Astrocyte (in vitro differentiated cells and primary cell): ENCODE measurements around the gene KIF21B. TPM values are rescaled to one million over a fixed set of nuclear protein-coding genes. Genes with fewer than 3 reads are reported as not detected.

Experiments used
- DNase-seq: peaks from one replicate; pipeline ENCODE4 v3.0.0-alpha.2; 2010; ENCODE audit warnings: low read depth
- FAIRE-seq: peaks from 2 replicates; lab custom pipeline; 2011; peaks lifted over from hg19 to GRCh38; lab: Jason Lieb, UNC
- H2AFZ ChIP-seq: 2 replicates; pipeline ENCODE4 v1.6.0; 2012; ENCODE audit warnings: low read depth, low read length, inconsistent platforms
- H3K27ac ChIP-seq: 2 replicates; pipeline ENCODE4 v1.5.1; 2011; ENCODE audit warnings: low read depth, low read length, inconsistent platforms
- H3K27me3 ChIP-seq: 2 replicates; pipeline ENCODE4 v1.6.0; 2011; ENCODE audit warnings: low read length, inconsistent platforms; ENCODE audit not compliant: insufficient read depth
- H3K36me3 ChIP-seq: 2 replicates; pipeline ENCODE4 v1.5.1; 2011; ENCODE audit warnings: low read length, inconsistent platforms; ENCODE audit not compliant: insufficient read depth
- H3K4me1 ChIP-seq: 2 replicates; pipeline ENCODE4 v1.5.1; 2011; ENCODE audit warnings: low read length, inconsistent platforms; ENCODE audit not compliant: insufficient read depth
- H3K4me2 ChIP-seq: 2 replicates; pipeline ENCODE4 v1.6.0; 2012; ENCODE audit warnings: low read length, inconsistent platforms
- H3K4me3 ChIP-seq: 2 replicates; pipeline ENCODE4 v1.5.1; 2011; ENCODE audit warnings: low read depth, mild to moderate bottlenecking, low read length, inconsistent platforms; ENCODE audit not compliant: insufficient read depth
- H3K79me2 ChIP-seq: 2 replicates; pipeline ENCODE4 v1.6.0; 2012; ENCODE audit warnings: mild to moderate bottlenecking, low read length, inconsistent platforms; ENCODE audit not compliant: insufficient read depth
- H3K9ac ChIP-seq: 2 replicates; pipeline ENCODE4 v1.6.0; 2012; ENCODE audit warnings: mild to moderate bottlenecking, low read length, inconsistent platforms
- H3K9me3 ChIP-seq: 2 replicates; pipeline ENCODE4 v1.5.1; 2012; ENCODE audit warnings: low read depth, mild to moderate bottlenecking, low read length, inconsistent platforms; ENCODE audit not compliant: insufficient read depth
- H4K20me1 ChIP-seq: 2 replicates; pipeline ENCODE4 v1.6.0; 2012; ENCODE audit warnings: low read length, inconsistent platforms; ENCODE audit not compliant: insufficient read depth
- H3K27ac Mint-ChIP-seq: one replicate; pipeline ENCODE4 v1.8.0; 2021; ENCODE audit warnings: mild to moderate bottlenecking, mixed read lengths; ENCODE audit not compliant: unreplicated experiment
- H3K27me3 Mint-ChIP-seq: one replicate; pipeline ENCODE4 v1.8.0; 2021; ENCODE audit warnings: low read depth, mixed read lengths; ENCODE audit not compliant: unreplicated experiment
- H3K36me3 Mint-ChIP-seq: one replicate; pipeline ENCODE4 v1.8.0; 2021; ENCODE audit warnings: low read depth, mixed read lengths; ENCODE audit not compliant: unreplicated experiment
- H3K4me1 Mint-ChIP-seq: one replicate; pipeline ENCODE4 v1.8.0; 2021; ENCODE audit warnings: low read depth, mixed read lengths; ENCODE audit not compliant: unreplicated experiment
- H3K4me3 Mint-ChIP-seq: one replicate; pipeline ENCODE4 v1.8.0; 2021; ENCODE audit warnings: mild to moderate bottlenecking, moderate library complexity, mixed read lengths; ENCODE audit not compliant: unreplicated experiment
- H3K9me3 Mint-ChIP-seq: one replicate; pipeline ENCODE4 v1.8.0; 2021; ENCODE audit warnings: mild to moderate bottlenecking, mixed read lengths; ENCODE audit not compliant: unreplicated experiment
- CTCF ChIP-seq: IDR thresholded peaks from 2 replicates; pipeline ENCODE4 v1.5.1; 2011; ENCODE audit warnings: low read depth, mild to moderate bottlenecking, inconsistent platforms, low read length, moderate library complexity; ENCODE audit not compliant: insufficient read depth
- EZH2 ChIP-seq: IDR thresholded peaks from 2 replicates; pipeline ENCODE4 v1.6.1; 2012; ENCODE audit warnings: mild to moderate bottlenecking, low read length, inconsistent platforms; ENCODE audit not compliant: insufficient read depth
- total RNA-seq: library from RNA; stranded (reverse); gene quantifications from 2 replicates; pipeline ENCODE4 v1.2.1, GENCODE V29; 2021

KIF21B gene
- total RNA-seq, 1 donor from 2014 or later: 4.7 TPM

GRCh38 chr1:201008666-201009360, 14.7 kb downstream of the KIF21B start:
- peaks cover 14% of the 10 kb centered on the region for H3K27me3 Mint-ChIP-seq
- Histone ChIP-seq H3K9me3 (no peaks in the 10 kb centered on the region), H3K4me2 (no peak overlapping the region), H3K9ac (no peak overlapping the region), H3K4me1 (no peaks in the 10 kb centered on the region), H3K27ac (no peak overlapping the region), H3K27me3 (no peaks in the 10 kb centered on the region), H3K4me3 (no peak overlapping the region), H2AFZ (no peak overlapping the region), H3K79me2 (no peaks in the 10 kb centered on the region), H3K36me3 (no peaks in the 10 kb centered on the region), H4K20me1 (peaks cover 5% of the 10 kb centered on the region)
- TF ChIP-seq EZH2 (no peak), CTCF (no peak)
- no peak overlapping the region for H3K4me3 Mint-ChIP-seq
- FAIRE-seq: no peak
- H3K27ac Mint-ChIP-seq: no peak overlapping the region
- H3K4me1 Mint-ChIP-seq: peaks cover 8% of the 10 kb centered on the region
- no peak for DNase-seq
- no peaks in the 10 kb centered on the region for H3K9me3 Mint-ChIP-seq
- no peaks in the 10 kb centered on the region for H3K36me3 Mint-ChIP-seq

- no peaks in the 10 kb centered on the region for H3K9me3 ChIP-seq
- FAIRE-seq (no peak), DNase-seq (no peak)
- no peak for TF ChIP-seq CTCF
- no peak for TF ChIP-seq EZH2
- no peak overlapping the region for H3K4me2 ChIP-seq
- Mint-ChIP-seq H3K4me3 (no peak overlapping the region), H3K27me3 (peaks cover 14% of the 10 kb centered on the region), H3K4me1 (peaks cover 8% of the 10 kb centered on the region), H3K36me3 (peaks cover 3% of the 10 kb centered on the region), H3K9me3 (no peaks in the 10 kb centered on the region), H3K27ac (no peak overlapping the region)
- H3K79me2 ChIP-seq: no peaks in the 10 kb centered on the region
- no peaks in the 10 kb centered on the region for H3K27me3 ChIP-seq
- peaks cover 3% of the 10 kb centered on the region for H3K36me3 ChIP-seq
- H3K4me3 ChIP-seq: no peak overlapping the region
- no peak overlapping the region for H3K27ac ChIP-seq
- peaks cover 5% of the 10 kb centered on the region for H4K20me1 ChIP-seq
- no peaks in the 10 kb centered on the region for H3K4me1 ChIP-seq
- H2AFZ ChIP-seq: peak overlapping the region; percentile 1
- no peak overlapping the region for H3K9ac ChIP-seq
Observed at GRCh38 chr1:201007481-201007880, 16.0 kb downstream of the KIF21B start.

- Histone ChIP-seq H3K4me1 (no peaks in the 10 kb centered on the region), H3K79me2 (no peaks in the 10 kb centered on the region), H3K27ac (no peak overlapping the region), H3K27me3 (no peaks in the 10 kb centered on the region), H3K9me3 (no peaks in the 10 kb centered on the region), H3K4me3 (no peak overlapping the region), H3K36me3 (peaks cover 3% of the 10 kb centered on the region), H4K20me1 (peaks cover 5% of the 10 kb centered on the region), H2AFZ (no peak overlapping the region), H3K4me2 (no peak overlapping the region), H3K9ac (no peak overlapping the region)
- H3K4me1 Mint-ChIP-seq: peaks cover 6% of the 10 kb centered on the region
- TF ChIP-seq EZH2 (no peak), CTCF (no peak)
- no peak for DNase-seq
- peaks cover 3% of the 10 kb centered on the region for H3K36me3 Mint-ChIP-seq
- no peaks in the 10 kb centered on the region for H3K9me3 Mint-ChIP-seq
- FAIRE-seq: no peak
- no peak overlapping the region for H3K4me3 Mint-ChIP-seq
- H3K27ac Mint-ChIP-seq: no peak overlapping the region
- H3K27me3 Mint-ChIP-seq: peaks cover 14% of the 10 kb centered on the region
Observed at GRCh38 chr1:201006450-201006849, 17.1 kb downstream of the KIF21B start.
